Stomach (tissue), 9 donors: ENCODE results near the gene SSBP3. TPM values are rescaled to one million over a fixed set of nuclear protein-coding genes. Genes with fewer than 3 reads are reported as not detected.

Experiments
- DNase-seq, 2 donors: peaks; one replicate each; pipeline versions ENCODE4 v3.0.0 to v3.0.0-alpha.2; 2013 to 2019
- H3K27ac ChIP-seq, 5 donors: fragments of 200-600 bp in 4 of 5; sonication (generic) in 4 of 5; one replicate each; pipeline ENCODE4 v1.5.1; 2013 to 2019; ENCODE audit warnings: mild to moderate bottlenecking in 1 of 5, moderate library complexity in 1 of 5
- H3K27me3 ChIP-seq, 3 donors: fragments of 200-600 bp; sonication (generic); one replicate each; pipeline ENCODE4 v1.5.1; 2017 to 2019; ENCODE audit warnings: mixed run types in 1 of 3
- H3K36me3 ChIP-seq, 4 donors: fragments of 200-600 bp; sonication (generic); 1 replicate in 3 of 4; 2 replicates in 1 of 4; pipeline ENCODE4 v1.5.1; 2016 to 2019
- H3K4me1 ChIP-seq, 4 donors: fragments of 200-600 bp; sonication (generic); one replicate each; pipeline ENCODE4 v1.5.1; 2016 to 2019
- H3K4me3 ChIP-seq, 4 donors: fragments of 200-600 bp; sonication (generic) in 3 of 4; one replicate each; pipeline ENCODE4 v1.5.1; 2016 to 2019; ENCODE audit warnings: mild to moderate bottlenecking in 1 of 4
- H3K9me3 ChIP-seq, 4 donors: fragments of 200-600 bp; sonication (generic); one replicate each; pipeline ENCODE4 v1.5.1; 2016 to 2019
- EP300 ChIP-seq: sonication (generic); formaldehyde crosslinking; IDR thresholded peaks from one replicate; pipeline ENCODE4 v1.6.1; 2017; ENCODE audit warnings: antibody characterized with exemption
- POLR2A ChIP-seq, 4 donors: fragments of 450-650 bp; IDR thresholded peaks; one replicate each; pipeline ENCODE4 v1.6.1; 2016; ENCODE audit warnings: antibody characterized with exemption in 4 of 4, control low read depth in 2 of 4, mild to moderate bottlenecking in 1 of 4, moderate library complexity in 1 of 4
- POLR2AphosphoS5 ChIP-seq, 3 donors: sonication (generic); formaldehyde crosslinking; IDR thresholded peaks; one replicate each; pipeline ENCODE4 v1.6.1; 2016; ENCODE audit warnings: antibody characterized with exemption in 3 of 3
- WGBS, 5 donors: extraction: QIAGEN DNeasy Blood & Tissue Kit in 3 of 5; methylation state at CpG; one replicate each; pipeline versions ENCODE4 v1.1.5 to v1.1.7; 2013 to 2018; 5-methylcytosine and 5-hydroxymethylcytosine counted together
- intact Hi-C: fragments of 100-400 bp; cut with DNase I; formaldehyde crosslinking; loops from one replicate; pipeline ENCODE4 v1.15.1; 2023; ENCODE audit warnings: low total_unique reads
- polyA plus RNA-seq, 3 donors: library from polyadenylated mRNA; stranded (reverse); fragments of 200-250 nt; gene quantifications; one replicate each; pipeline ENCODE4 v1.2.3, GENCODE V29; 2013
- total RNA-seq, 5 donors: library from RNA; depleted of rRNA; stranded (reverse); fragments of >200 nt; gene quantifications; one replicate each; pipeline versions ENCODE4 v1.1.0 to v1.2.3, GENCODE V29; 2014 to 2016
- TF ChIP-seq, protein P1 (sequence below), 7 experiments: fragments of 450-650 bp in 4 of 7; fragments of 200-600 bp in 3 of 7; sonication (generic) in 3 of 7; IDR thresholded peaks; one replicate each; pipeline ENCODE4 v1.5.1; 2016 to 2019; ENCODE audit warnings: antibody characterized with exemption in 7 of 7, control low read depth in 2 of 7, mild to moderate bottlenecking in 1 of 7
- donor health status: healthy with polysubstance abuse.
- donor health status: Bipolar disorder and iron deficiency.
- donor health status: healthy.

SSBP3 gene
- total and polyA plus RNA-seq, 8 donors, result 4.3 to 100 (median 38.1) TPM

DNA sequence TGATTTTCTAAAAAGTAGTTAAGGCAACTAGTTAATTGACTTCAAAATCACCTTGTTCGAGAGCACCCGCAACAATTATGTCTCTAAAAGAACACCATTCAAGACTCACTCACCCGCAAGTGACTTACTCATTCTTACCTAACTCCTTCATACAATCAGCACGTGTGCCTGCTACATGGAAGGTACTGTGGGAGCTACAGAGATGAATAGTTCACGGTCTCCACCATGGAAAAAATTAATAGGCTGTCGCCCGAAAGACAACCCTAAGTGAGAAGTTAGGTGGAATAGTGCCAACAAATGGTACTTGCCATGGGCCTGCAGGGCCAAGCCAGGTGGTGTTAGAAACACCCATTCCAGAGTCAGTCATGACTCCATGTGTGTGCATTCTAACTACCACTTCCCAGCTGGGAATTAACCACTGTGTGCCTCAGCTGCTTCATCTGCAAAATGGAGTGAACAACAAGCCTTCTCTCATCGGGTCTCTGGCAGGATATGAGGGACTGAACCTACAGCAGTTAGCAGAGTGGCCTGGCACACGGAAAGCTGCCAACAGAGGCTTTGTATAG, 7.1 kb downstream of the SSBP3 start:
- Histone ChIP-seq H3K27me3 (no peaks in the 10 kb centered on the region), H3K9me3 (no peaks in the 10 kb centered on the region), H3K27ac (peak overlapping the region in 1 of 5 donors; percentile 6), H3K4me3 (no peak overlapping the region), H3K36me3 (peaks cover 37 to 72% (median 62%) of the 10 kb centered on the region in 4 donors), H3K4me1 (peaks cover 67 to 97% (median 84%) of the 10 kb centered on the region in 4 donors)
- intact Hi-C loops, result loop anchor here (10.0 kb wide), 1 partner anchor 54 kb away; no protein-coding TSS in a partner anchor
- DNase-seq, result no peak
- no peak for TF ChIP-seq EP300
- TF ChIP-seq, protein P1, sequence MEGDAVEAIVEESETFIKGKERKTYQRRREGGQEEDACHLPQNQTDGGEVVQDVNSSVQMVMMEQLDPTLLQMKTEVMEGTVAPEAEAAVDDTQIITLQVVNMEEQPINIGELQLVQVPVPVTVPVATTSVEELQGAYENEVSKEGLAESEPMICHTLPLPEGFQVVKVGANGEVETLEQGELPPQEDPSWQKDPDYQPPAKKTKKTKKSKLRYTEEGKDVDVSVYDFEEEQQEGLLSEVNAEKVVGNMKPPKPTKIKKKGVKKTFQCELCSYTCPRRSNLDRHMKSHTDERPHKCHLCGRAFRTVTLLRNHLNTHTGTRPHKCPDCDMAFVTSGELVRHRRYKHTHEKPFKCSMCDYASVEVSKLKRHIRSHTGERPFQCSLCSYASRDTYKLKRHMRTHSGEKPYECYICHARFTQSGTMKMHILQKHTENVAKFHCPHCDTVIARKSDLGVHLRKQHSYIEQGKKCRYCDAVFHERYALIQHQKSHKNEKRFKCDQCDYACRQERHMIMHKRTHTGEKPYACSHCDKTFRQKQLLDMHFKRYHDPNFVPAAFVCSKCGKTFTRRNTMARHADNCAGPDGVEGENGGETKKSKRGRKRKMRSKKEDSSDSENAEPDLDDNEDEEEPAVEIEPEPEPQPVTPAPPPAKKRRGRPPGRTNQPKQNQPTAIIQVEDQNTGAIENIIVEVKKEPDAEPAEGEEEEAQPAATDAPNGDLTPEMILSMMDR (IDR thresholded peaks at IDR 0.05), result no peak
- WGBS, 5 donors, result 63 to 80% (median 75%) methylated on average over 9 of the region's 9 CpGs

DNA sequence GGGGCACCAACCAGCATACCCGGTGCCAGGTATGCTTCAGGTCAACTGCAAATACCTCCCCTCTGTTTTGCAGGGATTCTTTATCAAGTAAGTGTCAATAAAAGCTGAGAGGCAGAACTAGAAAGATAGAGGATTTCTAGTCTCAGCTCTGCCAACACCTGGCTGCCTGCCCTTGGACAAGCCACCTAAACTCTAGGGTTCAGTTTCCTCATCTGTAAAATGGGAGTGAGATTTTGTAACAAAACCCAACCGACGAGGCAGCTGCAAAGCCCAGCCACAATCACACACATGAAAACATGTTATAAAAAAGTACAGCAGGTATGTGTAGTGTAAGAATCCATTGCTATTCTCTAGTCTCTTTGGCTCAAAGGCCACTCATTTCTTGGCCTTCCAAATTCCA, 8.2 kb downstream of the SSBP3 start:
- Histone ChIP-seq H3K9me3 (no peaks in the 10 kb centered on the region), H3K36me3 (peaks cover 39 to 82% (median 72%) of the 10 kb centered on the region in 4 donors), H3K4me1 (peaks cover 61 to 95% (median 79%) of the 10 kb centered on the region in 4 donors), H3K4me3 (no peak overlapping the region), H3K27me3 (no peaks in the 10 kb centered on the region), H3K27ac (peak overlapping the region in 2 of 5 donors; percentile 55 to 60)
- TF ChIP-seq, protein P1 (IDR thresholded peaks at IDR 0.05), result no peak
- TF ChIP-seq POLR2A (IDR thresholded peaks at IDR 0.05), result no peak
- WGBS, 5 donors, result 62 to 71% (median 70%) methylated on average over 3 of the region's 3 CpGs
- no peak for DNase-seq
- intact Hi-C loops, result loop anchor here (10.0 kb wide), 1 partner anchor 53 kb away; no protein-coding TSS in a partner anchor

DNA sequence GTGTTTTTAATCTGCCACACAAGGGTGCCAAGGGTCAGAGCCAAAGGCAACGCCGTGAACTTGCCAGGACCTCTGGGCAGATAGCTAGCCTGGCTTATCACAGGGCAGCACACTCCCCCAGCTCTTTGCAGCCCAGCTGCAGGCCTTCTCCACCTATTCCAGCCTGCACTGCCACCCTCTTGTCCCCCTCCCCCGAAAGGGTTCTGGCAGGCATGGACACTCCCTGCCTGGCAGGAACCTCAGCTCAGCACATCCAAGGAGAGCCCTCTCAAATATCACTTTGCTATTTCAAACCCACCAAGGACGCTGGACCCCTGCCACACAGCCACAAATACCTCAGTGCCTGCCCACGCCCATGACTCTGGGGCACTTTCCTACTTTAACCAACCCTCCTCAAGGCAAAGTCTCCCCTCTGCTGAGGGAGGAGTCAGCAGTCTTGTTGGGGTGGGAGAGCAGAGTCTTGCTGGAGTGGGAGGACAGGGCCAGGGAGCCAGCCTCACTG, 9.1 kb downstream of the SSBP3 start:
- H3K36me3 ChIP-seq, result peaks cover 47 to 86% (median 81%) of the 10 kb centered on the region in 4 donors
- peak overlapping the region in 1 of 4 donors; percentile 17 for H3K4me3 ChIP-seq
- peak overlapping the region; percentile 19 to 62 (median 55) for H3K27ac ChIP-seq
- 26 to 42% (median 33%) methylated on average over 5 of the region's 5 CpGs for WGBS, 5 donors
- no peaks in the 10 kb centered on the region for H3K27me3 ChIP-seq
- peaks cover 59 to 95% (median 76%) of the 10 kb centered on the region in 4 donors for H3K4me1 ChIP-seq
- no peaks in the 10 kb centered on the region for H3K9me3 ChIP-seq
- intact Hi-C loops, result loop anchor here (10.0 kb wide), 1 partner anchor 52 kb away; no protein-coding TSS in a partner anchor
- TF ChIP-seq POLR2A (IDR thresholded peaks at IDR 0.05) (no peak), EP300 (no peak), POLR2AphosphoS5 (IDR thresholded peaks at IDR 0.05) (no peak)
- TF ChIP-seq, protein P1 (IDR thresholded peaks at IDR 0.05), result no peak
- peak; percentile 57 to 65 for DNase-seq

DNA sequence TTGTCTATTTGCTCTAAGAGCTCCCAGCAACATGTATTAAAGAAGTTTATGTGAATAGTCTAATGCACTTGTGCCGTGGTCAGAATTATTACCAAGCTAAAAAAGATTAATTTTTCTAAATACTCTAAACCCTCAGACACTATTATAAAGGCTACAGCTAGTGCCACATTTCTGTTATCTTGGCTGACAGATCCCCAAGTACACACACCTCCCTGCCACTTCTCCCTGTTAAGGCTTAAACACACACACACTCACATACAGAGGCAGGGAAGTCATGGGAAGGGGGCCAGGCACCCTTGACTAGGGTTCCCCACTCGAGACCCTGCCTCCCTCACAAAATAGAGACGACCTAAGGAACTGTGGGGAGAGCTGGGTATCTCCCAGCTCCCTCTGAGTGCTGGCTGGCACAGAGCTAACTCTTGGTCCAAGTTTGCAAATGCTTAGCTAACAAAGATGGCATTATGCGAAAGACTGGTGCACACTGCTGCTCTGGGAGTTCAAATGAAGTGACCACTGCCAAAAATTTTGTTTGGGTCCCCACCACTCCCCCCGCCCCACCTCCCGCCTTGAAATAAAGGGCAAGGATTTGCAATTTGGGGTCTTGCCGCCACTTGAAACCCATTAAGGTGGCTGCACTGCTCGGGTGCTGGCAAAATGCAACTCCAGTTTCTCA, 9.8 kb downstream of the SSBP3 start:
- Histone ChIP-seq H3K27ac (peak overlapping the region; percentile 43 to 62 (median 55)), H3K4me3 (peak overlapping the region in 1 of 4 donors; percentile 17), H3K4me1 (peaks cover 55 to 95% (median 73%) of the 10 kb centered on the region in 4 donors), H3K27me3 (no peaks in the 10 kb centered on the region), H3K36me3 (peaks cover 54 to 86% (median 84%) of the 10 kb centered on the region in 4 donors), H3K9me3 (no peaks in the 10 kb centered on the region)
- WGBS, 5 donors, result 28 to 54% (median 30%) methylated on average over 8 of the region's 8 CpGs
- intact Hi-C loops, result loop anchor here (10.0 kb wide), 1 partner anchor 52 kb away; no protein-coding TSS in a partner anchor
- peak in 1 of 2 donors; percentile 48 for DNase-seq
- TF ChIP-seq, protein P1 (IDR thresholded peaks at IDR 0.05), result no peak
- TF ChIP-seq POLR2A (IDR thresholded peaks at IDR 0.05) (no peak), EP300 (no peak), POLR2AphosphoS5 (IDR thresholded peaks at IDR 0.05) (no peak)
